Astrocyte (in vitro differentiated cells and primary cell): ENCODE results near the gene CNTNAP2.

ENCODE experiments used
- EZH2 ChIP-seq: IDR thresholded peaks from 2 replicates; pipeline ENCODE4 v1.6.1; 2012; ENCODE audit warnings: mild to moderate bottlenecking, low read length, inconsistent platforms; ENCODE audit not compliant: insufficient read depth
- TF ChIP-seq, protein P1 (sequence below): IDR thresholded peaks from 2 replicates; pipeline ENCODE4 v1.5.1; 2011; ENCODE audit warnings: low read depth, mild to moderate bottlenecking, inconsistent platforms, low read length, moderate library complexity; ENCODE audit not compliant: insufficient read depth

DNA sequence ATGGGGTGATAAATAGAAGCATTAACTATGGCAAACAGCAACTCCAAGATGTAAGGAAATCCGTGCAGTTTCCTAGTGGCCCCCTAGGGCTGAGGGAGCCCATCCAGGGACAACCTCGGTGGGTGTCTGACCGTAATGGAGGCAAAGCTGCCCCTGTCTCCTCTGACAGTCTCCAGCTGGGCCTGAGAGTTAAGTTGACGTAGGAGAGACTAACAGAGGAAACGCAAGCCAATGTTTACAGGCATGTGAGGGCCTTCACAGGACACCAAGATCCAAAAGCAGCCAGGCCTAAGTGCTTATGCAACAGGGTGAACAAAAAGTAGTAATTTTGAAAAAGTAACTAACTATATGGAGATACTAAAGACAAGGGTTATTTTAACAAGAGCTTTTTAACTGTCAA lies 2144.0 kb downstream of the CNTNAP2 start:
- TF ChIP-seq, protein P1, sequence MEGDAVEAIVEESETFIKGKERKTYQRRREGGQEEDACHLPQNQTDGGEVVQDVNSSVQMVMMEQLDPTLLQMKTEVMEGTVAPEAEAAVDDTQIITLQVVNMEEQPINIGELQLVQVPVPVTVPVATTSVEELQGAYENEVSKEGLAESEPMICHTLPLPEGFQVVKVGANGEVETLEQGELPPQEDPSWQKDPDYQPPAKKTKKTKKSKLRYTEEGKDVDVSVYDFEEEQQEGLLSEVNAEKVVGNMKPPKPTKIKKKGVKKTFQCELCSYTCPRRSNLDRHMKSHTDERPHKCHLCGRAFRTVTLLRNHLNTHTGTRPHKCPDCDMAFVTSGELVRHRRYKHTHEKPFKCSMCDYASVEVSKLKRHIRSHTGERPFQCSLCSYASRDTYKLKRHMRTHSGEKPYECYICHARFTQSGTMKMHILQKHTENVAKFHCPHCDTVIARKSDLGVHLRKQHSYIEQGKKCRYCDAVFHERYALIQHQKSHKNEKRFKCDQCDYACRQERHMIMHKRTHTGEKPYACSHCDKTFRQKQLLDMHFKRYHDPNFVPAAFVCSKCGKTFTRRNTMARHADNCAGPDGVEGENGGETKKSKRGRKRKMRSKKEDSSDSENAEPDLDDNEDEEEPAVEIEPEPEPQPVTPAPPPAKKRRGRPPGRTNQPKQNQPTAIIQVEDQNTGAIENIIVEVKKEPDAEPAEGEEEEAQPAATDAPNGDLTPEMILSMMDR, result no peak
- no peak for TF ChIP-seq EZH2
